Mucosa of descending colon (tissue), 3 donors: ENCODE results near the gene NFIA. TPM values are rescaled to one million over a fixed set of nuclear protein-coding genes. Genes with fewer than 3 reads are reported as not detected.

Experiments
- ATAC-seq: fragments of 200-7000 bp; cut with Tn5 transposase; one replicate; pipeline ENCODE4 v1.9.1; 2020; ENCODE audit warnings: mild to moderate bottlenecking, moderate library complexity
- DNase-seq, 3 donors: peaks; one replicate each; pipeline ENCODE4 v3.0.0-alpha.2; 2020
- H3K36me3 ChIP-seq: fragments of 200-600 bp; one replicate; pipeline ENCODE4 v1.8.0; 2021; ENCODE audit warnings: low read depth, mild to moderate bottlenecking
- H3K4me1 ChIP-seq: fragments of 200-600 bp; one replicate; pipeline ENCODE4 v1.8.0; 2021; ENCODE audit warnings: low read depth, mild to moderate bottlenecking
- H3K4me3 ChIP-seq: fragments of 200-600 bp; one replicate; pipeline ENCODE4 v1.8.0; 2021; ENCODE audit warnings: mild to moderate bottlenecking
- H3K9me3 ChIP-seq: fragments of 200-600 bp; one replicate; pipeline ENCODE4 v1.8.0; 2021; ENCODE audit warnings: mild to moderate bottlenecking
- intact Hi-C, 2 donors: fragments of 100-400 bp; cut with DNase I in 1 of 2; cut with micrococcal nuclease in 1 of 2; formaldehyde crosslinking; loops; one replicate each; pipeline versions ENCODE4 v1.11.0 to v1.11.1; 2022; cut with DNase I, micrococcal nuclease
- total RNA-seq, 3 donors: library from RNA; stranded (reverse); fragmentation: NEBNext Ultra II Directional in 2 of 3; extraction: Animal tissue kit (Norgen Biotek cat#: 25700) in 2 of 3; gene quantifications; one replicate each; pipeline versions ENCODE4 v1.2.1 to v1.2.4, GENCODE V29; 2021 to 2023
- TF ChIP-seq, protein P1 (sequence below): fragments of 200-600 bp; IDR thresholded peaks from one replicate; pipeline ENCODE4 v1.8.0; 2022; ENCODE audit warnings: antibody characterized with exemption, mild to moderate bottlenecking
- donor health status: DM: no; HTN: no; CAD: no; lungs with moderate emphysema.
- donor health status: DM: no; HTN: no; CAD: no.
- donor health status: DM: no; HTN: yes; CAD: no.

The NFIA gene
- total RNA-seq, 3 donors from 2014 or later: 46.4 to 145 (median 51.1) TPM

DNA sequence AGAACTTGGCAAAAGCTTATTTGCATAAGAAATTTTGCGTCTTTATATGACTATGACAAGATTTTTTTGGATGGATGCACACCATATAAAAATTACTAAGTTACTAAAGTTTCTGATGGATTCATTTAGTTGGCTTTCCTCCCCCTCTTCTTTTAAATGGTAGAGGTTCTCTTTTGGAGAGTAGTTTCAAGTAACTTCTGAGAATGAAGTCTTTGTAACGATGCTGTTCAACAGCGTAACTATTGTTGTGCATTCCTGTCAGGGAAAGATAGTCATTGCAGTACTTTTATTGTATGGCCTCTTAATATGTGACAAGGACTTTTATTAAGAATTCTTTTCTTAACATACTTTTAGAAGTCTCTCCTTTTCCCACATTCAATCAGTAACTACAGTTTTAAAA lies 16.0 kb downstream of the NFIA start:
- DNase-seq (no peak), ATAC-seq (no peak)
- intact Hi-C loops: no loop called here
- Histone ChIP-seq H3K4me1 (no peaks in the 10 kb centered on the region), H3K9me3 (no peaks in the 10 kb centered on the region), H3K4me3 (no peak overlapping the region), H3K36me3 (no peaks in the 10 kb centered on the region)
- TF ChIP-seq, protein P1, sequence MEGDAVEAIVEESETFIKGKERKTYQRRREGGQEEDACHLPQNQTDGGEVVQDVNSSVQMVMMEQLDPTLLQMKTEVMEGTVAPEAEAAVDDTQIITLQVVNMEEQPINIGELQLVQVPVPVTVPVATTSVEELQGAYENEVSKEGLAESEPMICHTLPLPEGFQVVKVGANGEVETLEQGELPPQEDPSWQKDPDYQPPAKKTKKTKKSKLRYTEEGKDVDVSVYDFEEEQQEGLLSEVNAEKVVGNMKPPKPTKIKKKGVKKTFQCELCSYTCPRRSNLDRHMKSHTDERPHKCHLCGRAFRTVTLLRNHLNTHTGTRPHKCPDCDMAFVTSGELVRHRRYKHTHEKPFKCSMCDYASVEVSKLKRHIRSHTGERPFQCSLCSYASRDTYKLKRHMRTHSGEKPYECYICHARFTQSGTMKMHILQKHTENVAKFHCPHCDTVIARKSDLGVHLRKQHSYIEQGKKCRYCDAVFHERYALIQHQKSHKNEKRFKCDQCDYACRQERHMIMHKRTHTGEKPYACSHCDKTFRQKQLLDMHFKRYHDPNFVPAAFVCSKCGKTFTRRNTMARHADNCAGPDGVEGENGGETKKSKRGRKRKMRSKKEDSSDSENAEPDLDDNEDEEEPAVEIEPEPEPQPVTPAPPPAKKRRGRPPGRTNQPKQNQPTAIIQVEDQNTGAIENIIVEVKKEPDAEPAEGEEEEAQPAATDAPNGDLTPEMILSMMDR: no peak

DNA sequence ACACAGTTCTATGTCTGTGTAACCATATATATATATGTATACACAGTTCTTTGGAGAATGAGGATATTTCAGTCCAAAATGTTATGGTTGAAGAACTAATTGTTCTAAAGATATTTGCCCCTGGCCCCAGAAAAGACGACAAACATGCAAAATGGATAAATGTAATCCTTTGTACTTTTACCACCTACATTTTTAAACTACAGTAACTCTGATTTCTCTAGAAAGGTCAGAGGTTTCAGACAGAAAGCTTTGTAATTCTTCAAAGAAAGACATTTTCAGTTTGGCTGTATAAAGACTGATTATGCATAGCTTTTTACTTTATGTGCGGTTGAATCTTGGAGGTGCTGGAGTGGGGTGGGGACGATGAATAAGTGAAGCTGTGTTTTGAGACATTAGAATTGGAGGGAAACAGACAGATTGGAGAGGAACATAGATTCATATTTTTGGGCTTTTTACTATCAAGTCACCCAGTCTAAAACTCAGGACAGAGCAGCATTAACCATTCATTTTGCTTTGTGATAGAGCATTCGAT lies 16.6 kb downstream of the NFIA start:
- intact Hi-C loops: no loop called here

DNA sequence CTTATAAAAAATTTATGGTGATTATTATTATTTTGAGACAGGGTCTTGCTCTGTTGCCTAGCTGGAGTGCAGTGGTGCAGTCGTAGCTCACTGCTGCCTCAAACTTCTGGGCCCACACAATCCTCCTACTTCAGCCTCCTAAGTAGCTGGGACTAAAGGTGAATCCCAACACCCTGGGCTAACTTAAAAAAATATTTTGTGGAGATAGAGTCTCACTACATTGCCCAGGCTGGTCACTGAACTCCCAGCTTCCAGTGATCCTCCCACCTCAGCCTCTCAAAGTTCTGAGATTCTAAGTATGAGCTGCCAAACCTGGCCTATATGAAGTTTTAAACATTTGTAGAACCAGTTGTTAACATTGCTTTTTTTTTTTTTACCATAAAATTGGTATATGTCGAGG lies 18.2 kb downstream of the NFIA start:
- ATAC-seq: no peak
- H3K9me3 ChIP-seq: no peaks in the 10 kb centered on the region
- no peak for DNase-seq
- TF ChIP-seq, protein P1: no peak
- H3K36me3 ChIP-seq: no peaks in the 10 kb centered on the region
- intact Hi-C loops: no loop called here
- no peaks in the 10 kb centered on the region for H3K4me1 ChIP-seq
- no peak overlapping the region for H3K4me3 ChIP-seq

More for the DNA sequence above, 16.6 kb downstream of the NFIA start:
- no peaks in the 10 kb centered on the region for H3K9me3 ChIP-seq
- no peak for DNase-seq
- TF ChIP-seq, protein P1: no peak
- no peaks in the 10 kb centered on the region for H3K4me1 ChIP-seq
- no peaks in the 10 kb centered on the region for H3K36me3 ChIP-seq
- ATAC-seq: no peak
- no peak overlapping the region for H3K4me3 ChIP-seq

GRCh38 chr1:61101536-61101935 lies 19.2 kb downstream of the NFIA start:
- H3K36me3 ChIP-seq: no peaks in the 10 kb centered on the region
- no peak for ATAC-seq
- no peak overlapping the region for H3K4me3 ChIP-seq
- no peaks in the 10 kb centered on the region for H3K4me1 ChIP-seq
- TF ChIP-seq, protein P1: no peak
- H3K9me3 ChIP-seq: no peaks in the 10 kb centered on the region
- intact Hi-C loops: no loop called here
- no peak for DNase-seq

DNA sequence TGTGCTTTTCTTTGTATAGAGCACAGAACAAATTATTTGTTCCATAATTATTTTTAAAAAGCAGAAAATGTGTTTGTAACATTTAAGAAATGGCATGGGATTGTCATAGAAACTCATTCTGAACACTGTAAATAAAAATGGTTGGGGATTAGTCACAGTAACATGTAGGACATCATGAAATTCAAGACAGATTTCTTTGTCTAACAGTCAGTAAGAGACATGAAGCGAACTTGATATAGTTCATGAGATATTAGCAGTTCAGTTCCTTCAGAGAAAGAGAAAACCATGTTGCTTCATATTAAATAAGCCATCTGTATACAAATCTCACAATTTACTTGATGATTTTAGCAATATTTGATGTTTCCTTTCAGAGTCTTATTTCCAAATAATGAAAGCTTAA lies 19.7 kb downstream of the NFIA start:
- H3K9me3 ChIP-seq: no peaks in the 10 kb centered on the region
- H3K4me1 ChIP-seq: no peaks in the 10 kb centered on the region
- H3K36me3 ChIP-seq: no peaks in the 10 kb centered on the region
- no peak overlapping the region for H3K4me3 ChIP-seq
- DNase-seq: no peak
- no peak for ATAC-seq
- intact Hi-C loops: no loop called here
- TF ChIP-seq, protein P1: no peak

GRCh38 chr1:61102621-61103020 lies 20.3 kb downstream of the NFIA start:
- H3K9me3 ChIP-seq: peaks cover 2% of the 10 kb centered on the region
- TF ChIP-seq, protein P1: no peak
- ATAC-seq: no peak
- no peak overlapping the region for H3K4me3 ChIP-seq
- H3K4me1 ChIP-seq: no peaks in the 10 kb centered on the region
- no peak for DNase-seq
- H3K36me3 ChIP-seq: no peaks in the 10 kb centered on the region
- intact Hi-C loops: no loop called here
